ENCODE measurements around the gene ABHD16A. TPM values are rescaled to one million over a fixed set of nuclear protein-coding genes. Genes with fewer than 3 reads are reported as not detected.

ABHD16A gene
- total and polyA plus RNA-seq, 7 donors = 26.6 to 56.6 (median 34.4) TPM

GRCh38 chr6:31681135-31681671 is 21.9 kb downstream of the ABHD16A start:
- Histone ChIP-seq H3K4me3 (peak overlapping the region; percentile 70), H3K27ac (peak overlapping the region; percentile 13), H3K4me1 (peaks cover 8% of the 10 kb centered on the region), H3K36me3 (ENCODE audit: insufficient read depth in 1 of 2, low read depth in 1 of 2) (peaks cover 0 to 23% of the 10 kb centered on the region in 2 donors), H3K9me3 (no peaks in the 10 kb centered on the region), H3K27me3 (ENCODE audit: insufficient read depth in 3 of 3, low read length in 2 of 3) (no peaks in the 10 kb centered on the region)
- peak; percentile 36 to 67 for DNase-seq
- intact Hi-C loops (cut with DNase I) = loop anchor here (2.0 to 10.0 kb wide), 6 partner anchors 86 to 271 kb away; partner anchors contain the start of gene NEU1 (in 1 of the 2)
- WGBS, 3 donors = 1 to 3% (median 1%) methylated on average over 40 of the region's 40 CpGs
- no peak for TF ChIP-seq CTCF (IDR thresholded peaks at IDR 0.05)
- ATAC-seq = peak; percentile 45 to 76 (median 52)

- peak within 1 kb of the TSS; percentile 70 for H3K4me3 ChIP-seq
- peak; percentile 90 to 96 (median 94) for ATAC-seq
- DNase-seq = peak; percentile 82 to 91
- intact Hi-C loops (cut with DNase I) = loop anchor here (2.0 to 10.0 kb wide), 6 partner anchors 87 to 272 kb away; partner anchors contain the start of gene NEU1 (in 1 of the 2)
- 9 to 12% (median 11%) methylated on average over 17 of the region's 17 CpGs for WGBS, 3 donors
- TF ChIP-seq CTCF (IDR thresholded peaks at IDR 0.05) = peak; percentile 71
- peak within 1 kb of the TSS; percentile 13 for H3K27ac ChIP-seq
- H3K27me3 ChIP-seq (ENCODE audit: insufficient read depth in 3 of 3, low read length in 2 of 3) = no peaks in the 10 kb centered on the region
- peaks cover 8% of the 10 kb centered on the region for H3K4me1 ChIP-seq
- peaks cover 0 to 16% of the 10 kb centered on the region in 2 donors for H3K36me3 ChIP-seq (ENCODE audit: insufficient read depth in 1 of 2, low read depth in 1 of 2)
- H3K9me3 ChIP-seq = no peaks in the 10 kb centered on the region
Observed at GRCh38 chr6:31680226-31681134, 22.6 kb downstream of the ABHD16A start, which contains the start of gene LY6G5C. Gene LY6G5C (minus strand): TSS chr6:31681067. CDS start chr6:31680373, 694 bp downstream.

- TF ChIP-seq CTCF (IDR thresholded peaks at IDR 0.05) = no peak
Observed at GRCh38 chr6:31677955-31678354, 25.2 kb downstream of the ABHD16A start.

GRCh38 chr6:31676904-31677303 is 26.2 kb downstream of the ABHD16A start:
- Histone ChIP-seq H3K4me3 (no peak overlapping the region), H3K27ac (no peak overlapping the region), H3K27me3 (ENCODE audit: insufficient read depth in 3 of 3, low read length in 2 of 3) (no peaks in the 10 kb centered on the region), H3K36me3 (ENCODE audit: insufficient read depth in 1 of 2, low read depth in 1 of 2) (peaks cover 0 to 29% of the 10 kb centered on the region in 2 donors), H3K9me3 (no peaks in the 10 kb centered on the region), H3K4me1 (peaks cover 8% of the 10 kb centered on the region)
- ATAC-seq = no peak
- DNase-seq = no peak
- no peak for TF ChIP-seq CTCF (IDR thresholded peaks at IDR 0.05)
- intact Hi-C loops (cut with DNase I) = no loop called here
- 55 to 69% (median 64%) methylated on average over 6 of the region's 6 CpGs for whole genome bisulfite sequencing, 3 donors

More at GRCh38 chr6:31677955-31678354, 25.2 kb downstream of the ABHD16A start:
- no peaks in the 10 kb centered on the region for H3K27me3 ChIP-seq (ENCODE audit: insufficient read depth in 3 of 3, low read length in 2 of 3)
- intact Hi-C loops (cut with DNase I) = no loop called here
- H3K27ac ChIP-seq = no peak overlapping the region
- DNase-seq (no peak), ATAC-seq (no peak)
- H3K4me1 ChIP-seq = peaks cover 8% of the 10 kb centered on the region
- no peaks in the 10 kb centered on the region for H3K9me3 ChIP-seq
- H3K36me3 ChIP-seq (ENCODE audit: insufficient read depth in 1 of 2, low read depth in 1 of 2) = peaks cover 0 to 18% of the 10 kb centered on the region in 2 donors
- H3K4me3 ChIP-seq = no peak overlapping the region
- WGBS, 3 donors = 54 to 68% (median 57%) methylated on average over 8 of the region's 8 CpGs
